Measurements from ENCODE around the gene ACAD10. TPM values are rescaled to one million over a fixed set of nuclear protein-coding genes. Genes with fewer than 3 reads are reported as not detected.

Gene ACAD10
- total RNA-seq, 1 donor from 2014 or later: 36.6 TPM

DNA sequence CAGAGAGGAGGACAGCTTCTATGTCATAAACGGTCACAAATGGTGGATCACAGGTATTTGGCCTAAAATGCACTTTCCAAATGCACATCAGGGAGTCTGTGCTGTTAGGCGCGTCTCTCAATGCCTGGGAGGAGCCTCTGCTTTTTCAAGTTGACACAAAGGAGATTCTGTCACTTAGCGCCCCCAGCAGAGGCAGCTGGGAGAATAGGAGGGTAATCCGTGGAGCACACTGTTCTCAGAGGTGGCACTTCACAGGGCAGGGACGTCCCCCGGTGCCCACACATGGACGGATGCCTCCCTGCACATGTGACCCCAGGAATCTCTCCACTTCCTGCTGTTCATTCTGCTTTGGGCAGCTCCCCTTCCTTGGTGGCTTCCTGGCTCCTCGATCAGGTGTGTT, 61.5 kb downstream of the ACAD10 start:
- H3K27ac ChIP-seq (replicated peaks): peak overlapping the region; percentile 40
- intact Hi-C loops (cut with micrococcal nuclease): no loop called here

DNA sequence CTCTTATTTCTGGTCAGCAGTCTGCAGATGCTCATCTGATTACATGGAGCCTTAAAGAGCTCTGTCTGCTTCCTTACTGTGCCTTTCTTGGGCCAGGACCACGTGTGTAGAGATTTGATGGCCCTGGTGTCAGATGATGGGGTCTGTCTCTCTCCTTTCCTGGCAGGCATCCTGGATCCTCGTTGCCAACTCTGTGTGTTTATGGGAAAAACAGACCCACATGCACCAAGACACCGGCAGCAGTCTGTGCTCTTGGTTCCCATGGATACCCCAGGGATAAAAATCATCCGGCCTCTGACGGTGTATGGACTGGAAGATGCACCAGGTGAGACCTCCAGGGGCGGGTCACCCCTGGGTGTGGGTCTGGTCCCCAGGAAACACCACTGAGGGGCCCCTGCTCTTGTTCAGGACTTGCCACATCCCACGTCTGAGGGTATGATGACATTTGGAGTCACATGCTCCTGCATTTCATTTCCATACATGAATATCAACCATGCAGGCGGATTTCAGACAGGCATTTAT, 62.4 kb downstream of the ACAD10 start:
- peaks cover 66% of the 10 kb centered on the region for H3K36me3 ChIP-seq

More for the DNA sequence above, 61.5 kb downstream of the ACAD10 start:
- Histone ChIP-seq H3K27me3 (ENCODE audit: low read depth) (no peaks in the 10 kb centered on the region), H3K4me1 (peaks cover 28% of the 10 kb centered on the region), H3K9me3 (replicated peaks) (no peaks in the 10 kb centered on the region), H3K4me3 (no peak overlapping the region), H3K36me3 (peaks cover 66% of the 10 kb centered on the region)
- TF ChIP-seq, protein P1, sequence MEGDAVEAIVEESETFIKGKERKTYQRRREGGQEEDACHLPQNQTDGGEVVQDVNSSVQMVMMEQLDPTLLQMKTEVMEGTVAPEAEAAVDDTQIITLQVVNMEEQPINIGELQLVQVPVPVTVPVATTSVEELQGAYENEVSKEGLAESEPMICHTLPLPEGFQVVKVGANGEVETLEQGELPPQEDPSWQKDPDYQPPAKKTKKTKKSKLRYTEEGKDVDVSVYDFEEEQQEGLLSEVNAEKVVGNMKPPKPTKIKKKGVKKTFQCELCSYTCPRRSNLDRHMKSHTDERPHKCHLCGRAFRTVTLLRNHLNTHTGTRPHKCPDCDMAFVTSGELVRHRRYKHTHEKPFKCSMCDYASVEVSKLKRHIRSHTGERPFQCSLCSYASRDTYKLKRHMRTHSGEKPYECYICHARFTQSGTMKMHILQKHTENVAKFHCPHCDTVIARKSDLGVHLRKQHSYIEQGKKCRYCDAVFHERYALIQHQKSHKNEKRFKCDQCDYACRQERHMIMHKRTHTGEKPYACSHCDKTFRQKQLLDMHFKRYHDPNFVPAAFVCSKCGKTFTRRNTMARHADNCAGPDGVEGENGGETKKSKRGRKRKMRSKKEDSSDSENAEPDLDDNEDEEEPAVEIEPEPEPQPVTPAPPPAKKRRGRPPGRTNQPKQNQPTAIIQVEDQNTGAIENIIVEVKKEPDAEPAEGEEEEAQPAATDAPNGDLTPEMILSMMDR (IDR thresholded peaks at IDR 0.05; ENCODE audit: borderline replicate concordance): no peak
- DNase-seq: no peak

DNA sequence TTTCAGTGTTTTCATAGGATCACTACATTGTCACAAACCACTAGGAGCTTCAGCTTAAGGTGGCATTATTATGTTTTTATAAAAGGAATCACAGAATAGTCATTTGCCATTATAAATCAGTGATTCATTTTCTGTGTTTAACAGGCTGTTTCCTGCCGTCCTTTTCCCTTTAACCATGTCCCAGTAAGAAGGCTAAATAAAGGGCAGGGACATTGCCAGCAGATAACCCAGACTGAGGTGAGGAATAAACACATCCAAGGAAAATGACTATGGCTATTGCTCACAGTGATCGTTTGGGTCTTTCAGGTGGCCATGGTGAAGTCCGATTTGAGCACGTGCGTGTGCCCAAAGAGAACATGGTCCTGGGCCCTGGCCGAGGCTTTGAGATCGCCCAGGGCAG, 63.0 kb downstream of the ACAD10 start:
- H3K4me1 ChIP-seq: peaks cover 38% of the 10 kb centered on the region
- H3K36me3 ChIP-seq: peaks cover 71% of the 10 kb centered on the region
- no peaks in the 10 kb centered on the region for H3K27me3 ChIP-seq (ENCODE audit: low read depth)
- H3K27ac ChIP-seq (replicated peaks): peak overlapping the region; percentile 83
- no peak overlapping the region for H3K4me3 ChIP-seq
- intact Hi-C loops (cut with micrococcal nuclease): no loop called here
- no peaks in the 10 kb centered on the region for H3K9me3 ChIP-seq (replicated peaks)
- TF ChIP-seq, protein P1 (IDR thresholded peaks at IDR 0.05; ENCODE audit: borderline replicate concordance): no peak
- no peak for DNase-seq

More for the DNA sequence above, 62.4 kb downstream of the ACAD10 start:
- H3K27ac ChIP-seq (replicated peaks): peak overlapping the region; percentile 83
- H3K9me3 ChIP-seq (replicated peaks): no peaks in the 10 kb centered on the region
- H3K27me3 ChIP-seq (ENCODE audit: low read depth): no peaks in the 10 kb centered on the region
- H3K4me3 ChIP-seq: no peak overlapping the region
- TF ChIP-seq, protein P1 (IDR thresholded peaks at IDR 0.05; ENCODE audit: borderline replicate concordance): no peak
- peaks cover 31% of the 10 kb centered on the region for H3K4me1 ChIP-seq
- intact Hi-C loops (cut with micrococcal nuclease): no loop called here
- no peak for DNase-seq

DNA sequence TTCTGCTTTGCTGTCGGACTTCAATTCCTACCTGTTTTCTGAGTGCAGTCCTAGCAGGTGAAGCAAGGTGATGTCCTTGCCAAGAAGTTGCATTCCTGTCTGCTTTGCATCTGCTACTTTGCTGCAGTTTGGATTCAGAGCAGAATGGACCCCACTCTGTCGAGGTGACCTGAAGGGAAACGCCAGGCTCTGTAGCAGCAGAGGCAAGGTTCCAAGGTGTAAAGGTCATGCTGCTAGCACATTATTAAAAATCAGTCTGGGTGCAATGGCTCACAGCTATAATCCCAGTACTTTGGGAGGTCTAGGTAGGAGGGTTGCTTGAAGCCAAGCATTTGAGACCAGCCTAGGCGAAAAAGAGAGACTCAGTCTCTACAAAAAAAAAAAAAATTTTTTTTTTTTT, 63.5 kb downstream of the ACAD10 start:
- intact Hi-C loops (cut with micrococcal nuclease): no loop called here
- Histone ChIP-seq H3K36me3 (peaks cover 74% of the 10 kb centered on the region), H3K4me1 (peaks cover 43% of the 10 kb centered on the region), H3K27me3 (ENCODE audit: low read depth) (no peaks in the 10 kb centered on the region), H3K4me3 (no peak overlapping the region), H3K27ac (replicated peaks) (peak overlapping the region; percentile 83), H3K9me3 (replicated peaks) (no peaks in the 10 kb centered on the region)
- TF ChIP-seq, protein P1 (IDR thresholded peaks at IDR 0.05; ENCODE audit: borderline replicate concordance): no peak
- DNase-seq: no peak

DNA sequence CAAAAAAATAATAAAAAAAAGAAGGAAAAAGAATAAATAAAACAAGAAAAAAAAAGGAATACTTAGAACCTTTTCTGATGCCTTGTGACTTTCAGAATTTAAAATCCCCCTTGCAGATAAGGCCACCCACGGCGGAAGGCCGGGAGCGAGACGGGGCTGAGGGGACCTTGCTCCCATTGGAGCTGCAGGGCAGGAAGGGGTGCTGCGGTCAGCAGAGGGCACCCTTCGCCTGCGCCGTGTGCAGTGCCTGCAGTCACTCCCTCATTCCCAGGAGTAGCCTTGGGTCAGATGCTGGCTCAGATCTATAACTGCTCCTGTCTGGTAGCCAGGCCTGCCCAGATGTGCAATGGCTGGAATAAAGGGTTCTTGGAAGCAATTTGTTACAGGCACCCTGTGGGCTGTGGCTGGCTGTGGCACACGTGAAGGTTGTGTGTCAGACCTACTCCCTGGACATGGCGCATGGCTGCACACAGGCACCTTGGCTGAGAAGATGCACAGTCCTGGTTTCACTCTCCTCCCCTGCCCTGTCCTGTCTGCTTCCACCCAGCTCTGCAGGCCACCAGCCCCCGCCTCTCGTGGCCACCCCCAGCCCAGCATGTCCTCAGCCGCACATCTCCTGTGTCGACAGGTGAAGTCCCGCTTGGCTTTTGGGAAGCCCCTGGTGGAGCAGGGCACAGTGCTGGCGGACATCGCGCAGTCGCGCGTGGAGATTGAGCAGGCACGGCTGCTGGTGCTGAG, 67.5 kb downstream of the ACAD10 start:
- H3K9me3 ChIP-seq (replicated peaks): no peaks in the 10 kb centered on the region
- peaks cover 56% of the 10 kb centered on the region for H3K36me3 ChIP-seq
- intact Hi-C loops (cut with micrococcal nuclease): no loop called here
- TF ChIP-seq, protein P1 (IDR thresholded peaks at IDR 0.05; ENCODE audit: borderline replicate concordance): peak; percentile 88
- peak overlapping the region; percentile 91 for H3K27ac ChIP-seq (replicated peaks)
- no peak overlapping the region for H3K4me3 ChIP-seq
- peaks cover 70% of the 10 kb centered on the region for H3K4me1 ChIP-seq
- no peaks in the 10 kb centered on the region for H3K27me3 ChIP-seq (ENCODE audit: low read depth)
- DNase-seq: peak; percentile 61

Measured in left ventricle myocardium inferior (tissue), 1 donor.